ENCODE data around the gene PSRC1.

- TF ChIP-seq CTCF (IDR thresholded peaks at IDR 0.05) (no peak), ZFX (IDR thresholded peaks at IDR 0.05; ENCODE audit: borderline replicate concordance) (no peak)
Measured at GRCh38 chr1:109250454-109251276, 32.3 kb downstream of the PSRC1 start.

Data from 22Rv1 (cell line).